ENCODE measurements around the gene TRPV3.

- TF ChIP-seq EGR1 (IDR thresholded peaks at IDR 0.05; ENCODE audit: low read depth in 2 of 2) (no peak), ATF3 (IDR thresholded peaks at IDR 0.05) (no peak), SP1 (IDR thresholded peaks at IDR 0.05) (no peak), NR2F2 (IDR thresholded peaks at IDR 0.05) (no peak), GABPA (IDR thresholded peaks at IDR 0.05 in 1 of 2, conservative IDR thresholded peaks at IDR 0.05 in 1 of 2) (no peak)
- TF ChIP-seq, protein P1, sequence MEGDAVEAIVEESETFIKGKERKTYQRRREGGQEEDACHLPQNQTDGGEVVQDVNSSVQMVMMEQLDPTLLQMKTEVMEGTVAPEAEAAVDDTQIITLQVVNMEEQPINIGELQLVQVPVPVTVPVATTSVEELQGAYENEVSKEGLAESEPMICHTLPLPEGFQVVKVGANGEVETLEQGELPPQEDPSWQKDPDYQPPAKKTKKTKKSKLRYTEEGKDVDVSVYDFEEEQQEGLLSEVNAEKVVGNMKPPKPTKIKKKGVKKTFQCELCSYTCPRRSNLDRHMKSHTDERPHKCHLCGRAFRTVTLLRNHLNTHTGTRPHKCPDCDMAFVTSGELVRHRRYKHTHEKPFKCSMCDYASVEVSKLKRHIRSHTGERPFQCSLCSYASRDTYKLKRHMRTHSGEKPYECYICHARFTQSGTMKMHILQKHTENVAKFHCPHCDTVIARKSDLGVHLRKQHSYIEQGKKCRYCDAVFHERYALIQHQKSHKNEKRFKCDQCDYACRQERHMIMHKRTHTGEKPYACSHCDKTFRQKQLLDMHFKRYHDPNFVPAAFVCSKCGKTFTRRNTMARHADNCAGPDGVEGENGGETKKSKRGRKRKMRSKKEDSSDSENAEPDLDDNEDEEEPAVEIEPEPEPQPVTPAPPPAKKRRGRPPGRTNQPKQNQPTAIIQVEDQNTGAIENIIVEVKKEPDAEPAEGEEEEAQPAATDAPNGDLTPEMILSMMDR (IDR thresholded peaks at IDR 0.05; ENCODE audit: low read depth, low read length, missing input control), result no peak
Measured at GRCh38 chr17:3472137-3472536, 85.5 kb downstream of the TRPV3 start.
